T-helper 1 cell (primary cell): ENCODE measurements around the gene ZFHX3.
"Not testable (repeated sequence)": the region's sequence is repeated elsewhere in the genome, so short reads cannot be mapped to it uniquely, and the experiment has no call there.

ENCODE experiments used
- DNase-seq, 5 donors: peaks; one replicate each; pipeline ENCODE4 v3.0.0-alpha.2; 2012 to 2020

ZFHX3 gene

DNA sequence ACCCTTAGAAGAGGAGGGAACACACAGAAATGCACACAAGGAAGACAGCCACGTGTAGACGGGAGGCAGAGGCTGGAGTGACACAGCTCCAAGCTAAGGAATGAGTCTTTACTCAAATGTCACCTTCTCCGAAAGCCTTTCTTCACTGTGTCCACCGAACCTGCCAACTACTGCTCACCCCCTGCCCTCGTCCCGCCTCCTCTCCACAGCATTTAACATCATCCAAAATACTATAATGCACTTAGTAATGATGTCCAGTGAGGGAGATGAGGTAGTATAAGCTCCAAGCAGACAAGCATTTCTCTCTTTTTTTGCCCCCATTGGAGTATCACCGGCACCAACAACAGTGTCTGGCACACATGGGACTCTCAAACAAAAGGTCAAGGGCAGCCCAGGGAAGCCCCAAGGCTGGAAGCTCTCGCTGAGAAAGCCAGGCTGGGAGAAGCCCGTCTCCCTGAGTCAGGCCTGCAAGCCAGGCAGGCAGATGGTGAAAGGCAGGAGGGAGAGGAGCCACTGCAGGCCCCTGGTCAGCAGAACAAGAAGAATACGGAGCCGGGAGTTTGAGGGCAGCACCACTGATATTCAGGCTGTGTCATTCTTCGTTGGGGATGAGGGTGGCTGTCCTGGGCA lies 25.9 kb downstream of the ZFHX3 start:
- no peak for DNase-seq

DNA sequence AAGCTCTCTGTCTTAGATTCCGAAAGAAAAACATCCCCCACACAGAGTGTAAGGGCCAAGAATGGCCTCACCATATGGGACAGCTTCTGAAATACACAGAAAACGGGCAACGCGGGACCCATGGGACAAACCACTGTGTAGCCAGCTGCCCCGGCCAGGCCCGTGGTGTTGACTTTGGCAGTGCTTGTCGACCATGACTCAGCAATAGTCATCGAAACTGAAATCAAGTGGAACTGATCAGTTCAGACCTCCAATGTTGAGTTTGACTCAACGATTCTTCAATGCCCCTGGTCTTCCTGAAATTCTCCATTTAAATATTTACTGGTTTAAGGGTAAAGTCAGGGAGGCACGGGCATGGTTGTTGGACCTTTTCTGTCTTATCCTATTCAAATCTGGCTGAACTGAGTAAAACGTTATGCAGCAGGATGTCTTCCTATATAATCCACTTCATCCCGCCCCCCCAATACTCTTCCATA lies 27.5 kb downstream of the ZFHX3 start:
- no peak for DNase-seq

DNA sequence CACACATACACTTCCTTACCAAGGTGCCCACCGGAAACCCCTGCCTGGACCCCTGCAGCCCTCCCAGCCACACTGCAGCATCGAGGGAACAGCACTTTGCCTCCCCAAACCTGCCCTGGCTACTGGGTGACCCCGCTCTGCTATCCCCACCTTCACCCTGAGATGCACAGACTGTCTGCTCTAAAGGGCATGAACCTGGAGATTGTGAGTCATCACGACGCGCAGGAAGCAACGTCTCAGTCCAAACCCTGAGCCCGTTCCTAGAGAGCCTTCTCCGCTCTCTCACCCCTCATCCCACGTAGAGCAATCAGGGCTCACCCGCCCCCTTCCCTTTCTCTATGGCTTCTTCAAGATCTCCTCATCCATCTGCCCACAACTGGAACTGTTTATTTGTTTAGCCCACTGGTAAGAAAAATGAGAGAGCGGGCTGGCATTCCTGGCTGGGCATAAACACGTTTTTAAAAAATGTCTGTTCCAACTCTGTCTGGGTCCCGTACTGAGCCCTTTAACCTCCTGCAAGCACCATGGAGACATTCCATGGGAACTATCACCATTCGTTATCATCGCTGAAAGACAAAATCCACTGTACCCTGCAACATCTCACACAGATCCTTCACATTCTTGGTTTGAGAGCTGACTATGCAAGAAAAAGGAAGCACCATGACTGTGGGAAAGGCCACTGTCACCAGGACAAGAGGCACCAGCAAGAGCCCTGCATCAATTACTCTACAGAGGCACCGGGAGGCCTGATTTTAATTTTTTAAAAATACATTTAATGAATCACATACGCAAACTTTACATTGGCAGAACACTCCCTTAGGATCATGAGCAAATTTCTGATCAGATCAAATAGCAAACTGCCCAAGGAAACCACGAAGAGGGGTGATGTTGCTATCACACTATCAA lies 28.2 kb downstream of the ZFHX3 start:
- DNase-seq, result no peak

DNA sequence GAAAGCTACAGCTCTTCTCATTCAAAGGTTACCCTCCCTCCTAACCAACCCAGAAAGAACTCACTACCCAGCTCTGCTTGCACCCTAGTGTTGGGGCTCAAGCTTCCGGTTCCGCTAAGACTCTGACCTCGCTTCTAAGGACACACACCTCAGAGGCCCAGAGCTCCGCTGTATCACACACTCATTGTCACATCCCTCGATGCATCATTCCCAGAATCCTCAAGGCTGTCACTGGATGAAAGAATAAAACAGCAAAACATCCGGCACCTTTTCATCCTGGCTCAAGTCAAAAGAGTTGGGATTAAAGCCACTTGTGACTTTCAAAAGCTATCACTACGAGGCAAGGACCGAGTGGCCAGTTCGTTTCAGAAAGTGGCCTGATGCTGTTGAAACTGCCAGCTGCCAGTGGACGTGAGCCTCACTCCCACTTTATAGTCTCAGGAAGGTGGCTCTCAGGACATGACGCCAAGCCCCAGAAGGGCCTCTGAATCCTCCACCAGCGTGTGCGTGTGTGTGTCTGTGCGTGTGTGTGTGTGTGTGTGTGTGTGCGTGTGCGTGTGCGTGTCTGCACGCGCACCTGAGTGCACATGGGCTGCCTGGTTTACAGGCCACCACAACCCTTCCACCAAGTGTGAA lies 29.0 kb downstream of the ZFHX3 start:
- DNase-seq, result no peak

DNA sequence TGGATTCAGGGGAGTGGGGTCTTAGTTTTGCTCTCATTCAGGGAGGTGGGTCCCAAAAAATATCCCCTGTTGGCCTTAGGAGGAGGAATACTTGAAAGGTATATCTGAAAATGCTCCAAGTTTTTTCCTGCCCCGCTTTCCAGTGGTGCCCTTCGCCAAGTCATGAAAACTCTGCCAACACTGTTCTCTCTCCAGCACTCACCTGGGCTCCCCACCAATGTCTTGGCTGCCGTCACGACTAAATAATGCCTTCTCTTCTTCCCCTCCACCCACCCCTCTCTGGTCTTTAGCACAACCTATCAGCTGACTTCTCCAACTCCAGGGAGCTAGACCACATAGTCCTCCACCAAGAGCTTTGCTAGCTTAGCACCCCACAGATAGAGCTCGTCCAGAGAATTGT lies 30.6 kb downstream of the ZFHX3 start:
- no peak for DNase-seq

DNA sequence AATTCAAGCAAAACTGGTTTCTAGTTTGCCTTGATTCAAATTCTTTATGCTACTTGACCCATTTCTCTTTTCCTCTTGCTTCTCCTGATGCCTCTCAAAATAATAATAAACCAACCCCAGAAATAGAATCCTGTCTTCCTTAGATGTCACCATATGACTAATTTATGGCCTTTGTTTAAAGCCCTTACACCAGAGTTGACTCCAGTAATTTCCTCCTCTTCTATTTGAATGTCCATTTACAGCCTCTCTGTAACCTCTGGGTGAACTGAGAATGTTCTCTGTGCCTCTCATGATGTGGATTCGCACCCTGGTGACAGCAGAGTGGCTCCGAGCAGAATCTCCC lies 31.5 kb downstream of the ZFHX3 start:
- no peak for DNase-seq

DNA sequence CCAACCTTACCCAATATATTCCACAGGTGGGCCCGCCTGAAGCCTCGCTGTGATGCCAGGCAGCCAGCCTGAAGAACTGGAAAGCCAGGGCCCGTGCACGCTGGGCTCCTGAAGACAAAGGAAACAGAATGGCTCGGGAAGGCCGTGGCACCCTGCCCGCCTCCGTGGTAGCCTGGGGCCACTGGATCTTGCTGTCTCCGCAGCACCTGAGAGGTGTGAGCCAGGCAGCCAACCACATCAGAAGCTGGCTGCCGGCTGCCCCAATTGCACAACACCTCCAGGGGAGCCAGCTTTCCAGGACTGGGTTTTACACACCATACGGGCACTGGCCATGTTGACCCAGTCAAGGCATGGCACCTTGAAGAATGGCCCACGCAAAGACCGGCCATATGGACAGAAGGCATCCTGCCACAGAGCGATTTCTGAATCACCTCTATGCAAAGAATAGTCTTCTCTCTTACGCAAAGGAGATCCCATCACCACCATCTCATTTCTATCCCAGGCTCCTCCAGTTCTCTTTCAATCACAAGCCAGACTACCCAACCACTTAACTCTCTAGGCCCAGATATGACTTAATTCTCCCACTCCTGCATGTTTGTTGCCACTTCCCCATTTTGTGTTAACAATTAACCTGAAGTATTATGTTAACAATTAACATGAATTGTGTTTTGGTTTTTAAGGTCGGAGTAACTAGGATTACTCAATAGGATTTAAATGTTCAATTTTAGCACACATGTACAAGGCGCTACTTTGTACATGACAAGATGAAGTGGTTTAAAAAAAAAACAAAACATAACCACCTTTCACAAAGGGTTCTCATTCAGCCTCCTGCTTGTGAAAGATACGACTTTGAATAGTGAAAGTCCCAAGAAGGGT lies 32.1 kb downstream of the ZFHX3 start:
- DNase-seq, result no peak

DNA sequence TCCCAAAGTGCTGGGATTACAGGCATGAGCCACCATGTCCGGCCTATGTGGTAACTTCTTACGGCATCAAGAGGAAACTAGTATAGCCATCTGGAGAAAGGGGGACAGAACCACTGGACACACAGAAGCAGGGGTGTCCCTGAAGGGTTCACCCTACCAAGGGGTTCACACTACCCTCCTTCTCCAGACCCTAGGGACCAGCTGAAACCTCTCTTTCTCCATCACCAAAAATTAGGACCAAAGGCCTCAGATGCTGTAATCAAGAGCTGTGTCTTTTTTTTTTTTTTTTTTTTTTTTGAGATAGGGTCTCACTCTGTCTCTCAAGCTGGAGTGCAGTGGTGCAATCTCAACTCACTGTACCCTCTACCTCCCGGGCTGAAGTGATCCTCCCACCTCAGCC lies 33.2 kb downstream of the ZFHX3 start:
- DNase-seq, result no peak

DNA sequence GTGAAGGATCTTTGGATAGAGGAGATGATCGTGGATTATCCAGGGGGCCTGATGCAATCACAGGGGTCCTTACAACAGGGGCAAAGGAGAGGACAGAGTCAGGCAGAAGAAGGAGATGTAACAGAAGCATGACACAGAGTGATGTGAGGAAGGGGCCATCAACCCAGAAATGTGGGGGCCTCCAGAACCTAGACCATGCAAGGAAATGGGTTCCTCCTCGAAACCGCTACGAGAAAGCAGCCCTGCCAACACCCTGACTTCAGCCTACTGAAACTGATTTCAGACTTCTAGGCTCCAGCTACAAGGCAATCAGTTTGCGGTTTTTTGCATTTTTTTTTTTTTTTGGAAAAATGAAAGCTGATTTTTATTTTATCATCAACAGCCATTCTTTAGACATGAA lies 34.0 kb downstream of the ZFHX3 start:
- DNase-seq, result no peak

DNA sequence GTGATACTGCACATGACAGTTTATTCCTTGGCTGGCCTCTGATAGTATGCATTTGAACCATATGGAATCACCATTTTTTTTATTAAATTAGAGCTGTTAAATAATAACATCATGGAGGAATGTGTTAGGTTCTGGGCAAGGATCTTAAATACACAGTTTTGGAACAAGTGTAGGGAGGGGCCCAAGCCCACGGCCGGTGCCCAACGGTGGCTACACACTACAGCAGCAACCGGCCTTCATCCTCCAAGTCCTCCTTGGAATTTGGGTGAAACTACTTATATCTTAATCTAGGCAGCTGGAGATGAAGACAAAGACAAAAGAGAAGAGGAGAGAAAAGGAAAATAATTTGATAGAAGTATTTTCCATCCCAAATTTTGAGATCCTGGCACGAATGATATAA lies 35.6 kb downstream of the ZFHX3 start:
- DNase-seq, result no peak

DNA sequence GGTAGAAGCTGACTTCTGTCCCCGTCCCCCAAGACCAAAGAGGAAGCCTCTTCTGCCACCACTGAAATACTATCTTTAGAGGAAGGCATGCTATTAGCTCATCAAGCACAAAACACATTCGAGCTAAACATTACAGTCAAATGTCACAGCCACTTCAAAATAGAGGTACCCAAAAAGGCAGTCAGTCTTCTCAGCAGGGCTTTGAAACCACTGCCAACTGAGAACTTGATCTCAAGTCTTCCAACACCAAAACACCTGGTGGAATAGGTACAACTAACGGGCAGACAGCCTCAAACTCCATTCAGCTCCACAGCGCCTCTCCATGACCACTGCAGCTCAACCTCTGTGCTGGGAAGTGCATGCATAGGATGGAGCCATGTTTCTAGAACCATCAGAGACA lies 36.0 kb downstream of the ZFHX3 start:
- no peak for DNase-seq

DNA sequence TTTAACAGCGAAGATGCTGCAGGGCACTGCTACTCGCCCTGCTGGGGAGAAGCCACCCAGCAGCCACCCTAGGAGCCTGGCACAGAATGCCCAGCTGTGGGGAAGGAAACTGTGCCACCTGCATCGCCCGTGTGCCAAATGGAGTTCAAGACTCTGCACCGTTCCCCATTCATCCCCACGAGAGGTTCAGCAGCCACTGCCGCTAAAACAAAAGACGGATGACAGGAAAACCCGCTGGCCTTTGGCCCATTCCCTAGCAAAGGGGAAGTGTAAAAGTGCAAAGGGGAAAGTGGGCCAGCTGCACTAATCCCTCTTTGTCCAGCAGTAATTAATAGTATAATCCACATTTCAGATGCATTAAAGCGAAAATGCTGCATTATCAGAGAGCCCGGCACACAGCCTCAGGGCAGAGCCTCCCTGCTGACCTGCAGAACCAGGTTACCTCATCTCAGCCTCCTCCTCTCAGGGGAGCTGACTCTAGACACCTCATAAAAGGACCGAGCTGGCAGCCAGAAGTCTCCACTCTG lies 37.7 kb downstream of the ZFHX3 start:
- no peak for DNase-seq

DNA sequence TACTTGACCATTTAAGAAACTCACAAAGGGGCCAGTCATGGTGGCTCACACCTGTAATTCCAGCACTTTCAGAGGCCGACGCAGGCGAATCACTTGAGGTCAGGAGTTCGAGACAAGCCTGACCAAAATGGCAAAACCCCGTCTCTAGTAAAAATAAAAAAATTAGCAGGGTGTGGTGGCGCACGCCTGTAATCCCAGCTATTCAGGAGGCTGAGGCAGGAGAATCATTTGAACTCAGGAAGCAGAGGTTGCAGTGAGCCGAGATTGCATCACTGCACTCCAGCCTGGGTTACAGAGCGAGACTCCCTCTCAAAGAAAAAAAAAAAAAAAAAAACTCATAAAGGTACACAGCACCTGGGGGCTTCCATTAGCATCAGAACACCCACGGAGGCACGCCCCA lies 38.2 kb downstream of the ZFHX3 start:
- DNase-seq, result not testable (repeated sequence)

DNA sequence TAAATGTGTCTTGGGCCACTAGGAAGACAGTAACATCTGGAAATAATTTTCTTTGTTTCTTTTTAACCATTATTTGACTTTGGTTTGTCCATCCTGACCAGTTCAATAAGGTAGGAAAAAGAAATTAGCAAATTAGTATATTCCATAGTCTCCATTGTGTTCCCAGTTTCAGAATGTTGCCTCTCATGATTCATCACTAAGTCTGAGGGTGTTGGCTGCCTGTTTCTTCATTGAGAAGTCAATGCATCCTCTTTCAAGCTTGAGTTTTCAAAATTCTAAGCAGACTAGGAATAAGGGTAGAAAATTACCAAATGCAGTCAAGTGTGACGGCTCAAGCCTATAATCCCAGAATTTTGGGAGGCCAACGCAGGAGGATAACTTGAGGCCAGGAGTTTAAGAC lies 41.9 kb downstream of the ZFHX3 start:
- no peak for DNase-seq

DNA sequence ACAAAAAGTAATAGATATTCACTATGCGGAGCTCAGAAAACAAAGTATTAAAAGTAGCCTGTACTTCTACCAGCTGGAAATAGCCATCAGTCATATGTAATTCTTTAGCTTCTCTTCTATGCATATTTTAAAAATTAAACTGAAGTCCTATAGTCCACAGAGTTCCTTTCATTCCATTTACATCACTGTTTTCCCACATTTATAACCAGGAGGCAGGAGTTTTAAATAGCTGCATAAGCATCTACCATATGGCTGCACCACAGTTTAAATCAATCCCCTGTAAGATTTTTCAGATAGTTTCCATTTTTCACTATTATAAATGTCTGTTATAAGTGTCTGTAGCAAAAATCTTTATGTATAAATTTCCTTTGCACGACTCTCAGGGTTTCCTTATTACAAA lies 45.1 kb downstream of the ZFHX3 start:
- no peak for DNase-seq

DNA sequence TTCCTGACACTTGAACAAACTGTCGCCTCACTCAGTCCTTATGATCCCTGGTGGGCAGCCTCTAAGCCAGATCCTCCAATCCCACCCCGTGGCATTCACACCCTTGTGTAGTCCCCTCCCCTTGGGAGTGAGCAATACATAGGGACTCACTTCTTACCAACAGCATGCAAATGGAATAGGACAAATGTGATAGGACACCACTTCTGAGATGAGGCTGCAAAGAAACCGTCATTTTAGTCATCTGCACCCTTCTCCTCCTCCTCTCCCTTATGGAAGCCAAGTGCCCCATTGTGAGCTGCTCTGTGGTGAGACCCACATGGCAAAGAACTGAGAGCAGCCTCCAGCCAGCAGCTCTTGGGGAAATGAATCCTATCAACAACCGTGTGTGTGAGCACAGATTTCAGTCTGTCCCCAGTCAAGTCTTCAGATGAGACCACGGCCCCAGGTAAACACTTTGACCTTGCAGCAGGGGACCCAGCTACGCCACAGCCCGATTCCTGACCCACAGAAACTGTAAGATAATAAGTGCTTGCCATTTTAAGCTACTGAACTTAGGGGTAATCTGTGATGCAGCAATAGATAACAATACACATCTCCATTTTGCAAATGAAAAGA lies 46.9 kb downstream of the ZFHX3 start:
- DNase-seq, result no peak

DNA sequence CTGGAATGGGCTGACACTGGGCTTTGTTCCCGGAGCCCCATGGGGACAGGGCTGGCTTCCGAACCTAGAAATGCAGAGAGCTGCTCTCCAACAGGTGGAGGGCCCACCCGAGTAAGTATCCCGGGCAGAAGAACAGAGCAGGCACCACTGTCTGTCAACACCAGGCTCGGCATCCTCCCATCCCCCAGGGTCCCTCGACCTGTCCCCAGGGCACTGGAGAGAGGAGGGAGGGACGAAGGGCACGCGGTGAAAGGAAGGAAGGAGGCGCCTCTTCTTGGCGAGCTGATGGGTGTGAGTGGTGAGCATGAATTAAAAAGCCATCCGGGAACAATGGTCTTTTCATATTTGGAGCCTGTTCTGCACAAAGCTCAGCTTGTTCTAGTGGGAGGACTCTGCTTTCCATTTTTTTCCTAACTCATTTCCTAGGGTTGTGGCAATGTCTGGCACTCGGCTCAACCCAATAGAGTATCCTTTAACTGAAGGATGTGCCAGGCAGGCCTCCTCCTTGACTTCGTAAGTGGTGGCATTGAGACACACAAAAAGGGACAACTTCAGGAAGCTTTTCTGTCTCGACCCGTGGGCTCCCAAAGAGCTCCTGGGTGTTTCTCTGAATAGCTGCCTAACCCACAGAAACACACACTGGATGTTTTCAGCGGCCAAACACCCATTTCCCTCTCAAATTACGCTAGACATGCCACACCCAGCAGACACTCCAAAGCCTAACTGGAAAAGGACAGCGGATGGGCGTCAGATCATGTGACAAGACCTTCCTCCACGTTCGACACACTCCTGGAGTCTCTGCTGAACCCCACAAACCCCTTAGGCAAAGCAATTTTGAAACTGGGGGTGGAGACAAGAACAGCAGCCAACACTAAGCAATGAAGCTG lies 47.7 kb downstream of the ZFHX3 start:
- no peak for DNase-seq

DNA sequence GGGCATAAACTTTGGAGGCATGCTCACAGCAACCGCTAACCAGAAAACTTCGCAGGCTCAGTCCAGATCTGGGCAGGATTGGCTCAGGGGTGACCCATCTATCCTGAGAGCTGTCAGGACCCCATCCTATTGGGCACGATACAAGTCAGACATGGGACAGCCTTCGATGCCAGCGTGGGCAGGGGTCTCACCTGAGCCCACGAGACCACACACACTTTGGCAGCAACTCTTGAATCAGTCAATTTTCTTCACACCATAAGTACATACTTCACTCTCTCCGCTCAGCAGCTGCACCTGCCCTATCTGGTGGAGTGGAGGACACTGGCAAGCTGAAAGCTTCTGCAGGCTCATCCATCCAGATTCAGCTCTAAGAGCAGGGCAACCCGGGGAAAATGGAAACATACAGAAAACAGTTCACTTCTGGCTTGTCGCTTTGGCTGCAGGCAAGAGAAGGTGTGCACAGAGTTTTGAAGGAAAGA lies 48.3 kb downstream of the ZFHX3 start:
- DNase-seq, result no peak

DNA sequence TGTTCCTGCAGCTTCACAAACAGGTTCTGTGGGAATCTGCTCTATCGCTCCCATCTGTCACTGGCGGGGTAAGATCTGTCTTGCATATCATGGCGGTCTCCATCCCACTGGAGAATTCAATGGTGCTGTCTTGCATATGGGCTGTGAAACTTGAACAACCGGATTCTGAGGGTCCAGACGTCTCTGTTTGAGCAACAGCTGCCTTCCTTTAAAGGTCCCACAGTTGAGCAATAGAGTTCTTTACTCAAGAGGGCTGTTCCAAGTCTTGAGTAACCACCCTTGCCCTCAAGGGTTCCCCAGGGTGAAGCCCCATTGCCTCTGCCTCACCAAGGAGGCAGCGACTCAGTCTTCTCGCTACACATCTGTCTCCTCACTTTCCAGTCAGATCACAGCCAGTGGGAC lies 50.8 kb downstream of the ZFHX3 start:
- no peak for DNase-seq

DNA sequence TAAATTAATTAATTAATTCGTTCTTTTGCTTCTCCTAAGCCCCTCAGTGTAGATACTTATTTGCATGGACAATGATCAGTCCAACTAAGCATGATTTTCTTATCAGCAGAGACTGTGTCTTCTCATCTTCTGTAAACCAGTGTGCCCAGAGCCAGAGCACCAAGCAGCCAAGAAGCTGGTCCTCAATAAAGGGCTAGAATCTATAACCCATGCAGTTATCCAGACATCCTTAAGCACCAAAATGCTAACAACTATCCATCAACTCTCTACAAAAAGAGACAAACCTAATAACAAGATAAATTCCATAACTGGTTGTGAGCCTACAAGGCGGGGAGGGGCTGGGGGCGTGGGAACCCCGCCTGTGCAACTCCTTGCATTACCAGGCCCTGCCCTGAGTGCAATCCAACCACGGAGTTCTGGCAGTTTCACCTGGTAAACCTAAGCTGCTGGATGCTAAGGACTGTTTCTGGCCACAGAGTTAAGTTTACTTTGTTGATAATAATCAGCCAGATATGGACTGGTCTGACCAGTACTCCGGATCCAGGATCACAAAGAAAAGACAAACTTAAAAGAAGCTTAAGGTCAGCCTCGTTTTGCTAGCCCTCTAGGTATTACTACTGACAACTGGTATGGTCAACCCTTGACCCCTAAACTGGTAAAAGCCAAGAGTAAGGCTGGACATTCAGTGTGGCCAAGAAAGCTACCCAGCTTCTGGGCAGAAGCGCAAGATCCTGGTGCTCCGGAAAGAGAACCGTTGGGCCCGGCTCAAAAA lies 51.5 kb downstream of the ZFHX3 start:
- DNase-seq, result no peak
